GM18858 (cell line): ENCODE data around the gene ID1.
A peak's percentile ranks its signal among the peaks of the same experiment; 100 is the strongest.

ENCODE experiments used
- ATAC-seq: cut with Tn5 transposase; IDR thresholded peaks from one replicate; pipeline ENCODE4 v1.9.1; 2021; ENCODE audit not compliant: unreplicated experiment

ID1 gene

GRCh38 chr20:31605031-31605901, at the start of gene ID1:
Gene ID1 (plus strand): TSS chr20:31605289. CDS start chr20:31605388, 99 bp downstream.
- ATAC-seq = peak; percentile 80

GRCh38 chr20:31559704-31560093, 45.4 kb upstream of the ID1 start:
- no peak for ATAC-seq

- no peak for ATAC-seq
Measured at GRCh38 chr20:31560094-31560745, 44.9 kb upstream of the ID1 start.

- ATAC-seq = no peak
Measured at GRCh38 chr20:31560746-31561598, 44.1 kb upstream of the ID1 start.

GRCh38 chr20:31562241-31562640, 42.8 kb upstream of the ID1 start:
- no peak for ATAC-seq

GRCh38 chr20:31564284-31564683, 40.8 kb upstream of the ID1 start:
- no peak for ATAC-seq

GRCh38 chr20:31565699-31566318, 39.3 kb upstream of the ID1 start:
- ATAC-seq = no peak

GRCh38 chr20:31566319-31566657, 38.8 kb upstream of the ID1 start:
- ATAC-seq = no peak

GRCh38 chr20:31566658-31567379, 38.3 kb upstream of the ID1 start:
- no peak for ATAC-seq

GRCh38 chr20:31567380-31567720, 37.7 kb upstream of the ID1 start:
- ATAC-seq = no peak

GRCh38 chr20:31568041-31568731, 36.9 kb upstream of the ID1 start:
- no peak for ATAC-seq

GRCh38 chr20:31568773-31569162, 36.3 kb upstream of the ID1 start:
- ATAC-seq = no peak

GRCh38 chr20:31569163-31570020, 35.7 kb upstream of the ID1 start:
- ATAC-seq = no peak

GRCh38 chr20:31570021-31570463, 35.0 kb upstream of the ID1 start:
- ATAC-seq = no peak

- ATAC-seq = no peak
Measured at GRCh38 chr20:31570735-31571617, 34.1 kb upstream of the ID1 start.

GRCh38 chr20:31572042-31572700, 32.9 kb upstream of the ID1 start:
- ATAC-seq = no peak

GRCh38 chr20:31572701-31573554, 32.2 kb upstream of the ID1 start:
- ATAC-seq = peak; percentile 71
